WTC11 (cell line): Measurements from ENCODE around the gene TMEM100. TPM values are rescaled to one million over a fixed set of nuclear protein-coding genes. Genes with fewer than 3 reads are reported as not detected.

ENCODE experiments used
- ATAC-seq: fragments of 200-7000 bp; cut with Tn5 transposase; 2 replicates; pipeline ENCODE4 v1.10.0; 2021; ENCODE audit warnings: mild to moderate bottlenecking, moderate library complexity
- CTCF ChIA-PET: fragments of 300-600 bp; sonication (Branson Sonifier 250); formaldehyde crosslinking; loops from one replicate; lab custom pipeline; 2021; ENCODE audit warnings: antibody characterized with exemption; lab: Charles Lee
- POLR2A ChIA-PET: fragments of 350-600 bp; sonication (Branson Sonifier 250); formaldehyde crosslinking; loops from one replicate; lab custom pipeline; 2021; ENCODE audit warnings: antibody characterized with exemption; lab: Charles Lee
- DNase-seq: peaks from one replicate; pipeline ENCODE4 v3.0.0; 2021; ENCODE audit warnings: low spot score
- H3K27ac Mint-ChIP-seq: 2 replicates; pipeline ENCODE4 v1.8.0; 2021; ENCODE audit warnings: mixed read lengths
- H3K27me3 Mint-ChIP-seq: 2 replicates; pipeline ENCODE4 v1.8.0; 2021; ENCODE audit warnings: low read depth, mild to moderate bottlenecking, moderate library complexity, mixed read lengths
- H3K36me3 Mint-ChIP-seq: 2 replicates; pipeline ENCODE4 v1.8.0; 2021; ENCODE audit warnings: mixed read lengths
- H3K4me1 Mint-ChIP-seq: 2 replicates; pipeline ENCODE4 v1.8.0; 2022; ENCODE audit warnings: mixed read lengths
- H3K4me3 Mint-ChIP-seq: 2 replicates; pipeline ENCODE4 v1.8.0; 2021; ENCODE audit warnings: mild to moderate bottlenecking, moderate library complexity, mixed read lengths
- H3K9me3 Mint-ChIP-seq: 2 replicates; pipeline ENCODE4 v1.8.0; 2021; ENCODE audit warnings: mixed read lengths
- CBFB ChIP-seq: sonication (generic); formaldehyde crosslinking; IDR thresholded peaks from 2 replicates; pipeline ENCODE4 v1.8.1; 2022; ENCODE audit warnings: mild to moderate bottlenecking, low read depth, missing genetic modification reagents
- CREM ChIP-seq: sonication (generic); formaldehyde crosslinking; IDR thresholded peaks from 2 replicates; pipeline ENCODE4 v1.8.1; 2022; ENCODE audit warnings: mild to moderate bottlenecking, missing genetic modification reagents, moderate library complexity
- ESRRA ChIP-seq: sonication (generic); formaldehyde crosslinking; IDR thresholded peaks from 2 replicates; pipeline ENCODE4 v1.8.1; 2022; ENCODE audit warnings: mild to moderate bottlenecking, missing genetic modification reagents, borderline replicate concordance
- ETV6 ChIP-seq: sonication (generic); formaldehyde crosslinking; IDR thresholded peaks from 2 replicates; pipeline ENCODE4 v1.8.1; 2022; ENCODE audit warnings: mild to moderate bottlenecking, missing genetic modification reagents
- FOXJ3 ChIP-seq: sonication (generic); formaldehyde crosslinking; IDR thresholded peaks from 2 replicates; pipeline ENCODE4 v1.9.0; 2021; ENCODE audit warnings: missing genetic modification reagents, mild to moderate bottlenecking, borderline replicate concordance
- GABPB1 ChIP-seq: sonication (generic); formaldehyde crosslinking; IDR thresholded peaks from 2 replicates; pipeline ENCODE4 v1.8.1; 2023; ENCODE audit warnings: mild to moderate bottlenecking, missing genetic modification reagents
- HMGA2 ChIP-seq: fragments of 250-450 bp; sonication (Bioruptor Pico); IDR thresholded peaks from 2 replicates; pipeline ENCODE4 v1.4.0; 2021; ENCODE audit warnings: mild to moderate bottlenecking, moderate library complexity
- IRF2 ChIP-seq: sonication (generic); formaldehyde crosslinking; IDR thresholded peaks from 2 replicates; pipeline ENCODE4 v1.8.0; 2022; ENCODE audit warnings: low read depth, missing genetic modification reagents, borderline replicate concordance
- JAZF1 ChIP-seq: fragments of 250-450 bp; sonication (Bioruptor Pico); IDR thresholded peaks from 2 replicates; pipeline ENCODE4 v1.9.0; 2021; ENCODE audit warnings: moderate library complexity, mild to moderate bottlenecking, inconsistent platforms
- JUN ChIP-seq: sonication (generic); formaldehyde crosslinking; IDR thresholded peaks from 2 replicates; pipeline ENCODE4 v1.8.0; 2023; ENCODE audit warnings: mild to moderate bottlenecking, missing genetic modification reagents
- KAT7 ChIP-seq: sonication (generic); formaldehyde crosslinking; IDR thresholded peaks from 2 replicates; pipeline ENCODE4 v1.8.1; 2023; ENCODE audit warnings: missing genetic modification reagents, mild to moderate bottlenecking, borderline replicate concordance
- NFATC4 ChIP-seq: fragments of 250-450 bp; sonication (Bioruptor Pico); IDR thresholded peaks from 2 replicates; pipeline ENCODE4 v1.9.0; 2021; ENCODE audit warnings: mild to moderate bottlenecking
- NR2C2 ChIP-seq: sonication (generic); formaldehyde crosslinking; IDR thresholded peaks from 2 replicates; pipeline ENCODE4 v1.8.0; 2022; ENCODE audit warnings: mild to moderate bottlenecking, missing genetic modification reagents
- RELA ChIP-seq: sonication (generic); formaldehyde crosslinking; IDR thresholded peaks from 2 replicates; pipeline ENCODE4 v1.8.1; 2022; ENCODE audit warnings: missing genetic modification reagents, mild to moderate bottlenecking, borderline replicate concordance
- SP1 ChIP-seq: sonication (generic); formaldehyde crosslinking; conservative IDR thresholded peaks from 2 replicates; pipeline ENCODE4 v1.8.1; 2022; ENCODE audit warnings: missing genetic modification reagents
- TCF7 ChIP-seq: sonication (generic); formaldehyde crosslinking; IDR thresholded peaks from 2 replicates; pipeline ENCODE4 v1.8.0; 2022; ENCODE audit warnings: mild to moderate bottlenecking, low read depth, missing genetic modification reagents, moderate library complexity
- ZNF219 ChIP-seq: sonication (generic); formaldehyde crosslinking; IDR thresholded peaks from 2 replicates; pipeline ENCODE4 v1.8.0; 2023; ENCODE audit warnings: missing genetic modification reagents, mild to moderate bottlenecking, borderline replicate concordance
- ZNF263 ChIP-seq: sonication (generic); formaldehyde crosslinking; IDR thresholded peaks from 2 replicates; pipeline ENCODE4 v1.8.1; 2022; ENCODE audit warnings: low read depth, mild to moderate bottlenecking, moderate library complexity, missing genetic modification reagents
- total RNA-seq: library from RNA; stranded (reverse); gene quantifications from 3 replicates; pipeline ENCODE4 v1.2.3, GENCODE V29; 2021
- TF ChIP-seq, protein P1 (sequence below): sonication (generic); formaldehyde crosslinking; IDR thresholded peaks from 2 replicates; pipeline ENCODE4 v1.8.0; 2023; ENCODE audit warnings: missing genetic modification reagents
- TF ChIP-seq, protein P2 (sequence below): sonication (generic); formaldehyde crosslinking; IDR thresholded peaks from 2 replicates; pipeline ENCODE4 v1.8.1; 2023; ENCODE audit warnings: mild to moderate bottlenecking, missing genetic modification reagents
- TF ChIP-seq, protein P3 (sequence below): sonication (generic); formaldehyde crosslinking; IDR thresholded peaks from 2 replicates; pipeline ENCODE4 v1.8.0; 2022; ENCODE audit warnings: mild to moderate bottlenecking, missing genetic modification reagents
- TF ChIP-seq, protein P4 (sequence below): sonication (generic); formaldehyde crosslinking; IDR thresholded peaks from 2 replicates; pipeline ENCODE4 v1.8.0; 2022; ENCODE audit warnings: mild to moderate bottlenecking, missing genetic modification reagents
- TF ChIP-seq, protein P5 (sequence below): fragments of 250-450 bp; sonication (Bioruptor Pico); IDR thresholded peaks from 2 replicates; pipeline ENCODE4 v2.1.2; 2022; ENCODE audit warnings: mild to moderate bottlenecking, moderate library complexity
- TF ChIP-seq, protein P6 (sequence below): sonication (generic); formaldehyde crosslinking; IDR thresholded peaks from 2 replicates; pipeline ENCODE4 v1.8.0; 2022; ENCODE audit warnings: missing genetic modification reagents
- TF ChIP-seq, protein P7 (sequence below): fragments of 250-450 bp; sonication (Bioruptor Pico); IDR thresholded peaks from 2 replicates; pipeline ENCODE4 v1.9.0; 2021; ENCODE audit warnings: mild to moderate bottlenecking

TMEM100 gene
- total RNA-seq, 1 experiment from 2014 or later: 1.1 TPM

DNA sequence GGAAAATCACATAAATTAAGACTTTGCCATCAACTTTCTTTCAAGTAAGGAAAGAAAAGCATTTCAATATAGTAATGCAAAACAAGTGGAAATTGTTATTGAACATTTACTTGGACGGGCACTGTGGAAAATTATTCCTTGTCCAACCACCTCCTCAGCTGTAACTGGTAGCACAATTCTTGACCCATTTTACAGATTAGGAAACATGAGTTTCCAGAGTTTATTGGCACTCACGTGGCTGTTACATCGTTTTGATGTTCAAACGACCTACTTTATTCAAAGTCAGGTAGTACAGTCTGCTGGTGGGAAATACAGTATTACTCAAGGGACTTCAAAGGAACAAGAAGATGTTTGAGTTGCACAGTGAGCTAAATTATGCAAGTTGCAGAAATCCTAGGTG, 27.3 kb upstream of the TMEM100 start:
- ChIA-PET POLR2A (no interaction called here), CTCF (interaction anchor here (1.4 to 2.2 kb wide), 8 partner anchors 12 to 236 kb away, joined by 5 to 22 read pairs (median 9); no protein-coding TSS in a partner anchor)
- no peaks in the 10 kb centered on the region for H3K36me3 Mint-ChIP-seq
- ATAC-seq (no peak), DNase-seq (no peak)
- H3K9me3 Mint-ChIP-seq: no peaks in the 10 kb centered on the region
- no peak overlapping the region for H3K27ac Mint-ChIP-seq
- H3K4me3 Mint-ChIP-seq: no peak overlapping the region
- H3K27me3 Mint-ChIP-seq: no peaks in the 10 kb centered on the region
- peaks cover 14% of the 10 kb centered on the region for H3K4me1 Mint-ChIP-seq
- TF ChIP-seq, protein P1, sequence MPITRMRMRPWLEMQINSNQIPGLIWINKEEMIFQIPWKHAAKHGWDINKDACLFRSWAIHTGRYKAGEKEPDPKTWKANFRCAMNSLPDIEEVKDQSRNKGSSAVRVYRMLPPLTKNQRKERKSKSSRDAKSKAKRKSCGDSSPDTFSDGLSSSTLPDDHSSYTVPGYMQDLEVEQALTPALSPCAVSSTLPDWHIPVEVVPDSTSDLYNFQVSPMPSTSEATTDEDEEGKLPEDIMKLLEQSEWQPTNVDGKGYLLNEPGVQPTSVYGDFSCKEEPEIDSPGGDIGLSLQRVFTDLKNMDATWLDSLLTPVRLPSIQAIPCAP (CRISPR knock-in tag): no peak
- TF ChIP-seq, protein P2, sequence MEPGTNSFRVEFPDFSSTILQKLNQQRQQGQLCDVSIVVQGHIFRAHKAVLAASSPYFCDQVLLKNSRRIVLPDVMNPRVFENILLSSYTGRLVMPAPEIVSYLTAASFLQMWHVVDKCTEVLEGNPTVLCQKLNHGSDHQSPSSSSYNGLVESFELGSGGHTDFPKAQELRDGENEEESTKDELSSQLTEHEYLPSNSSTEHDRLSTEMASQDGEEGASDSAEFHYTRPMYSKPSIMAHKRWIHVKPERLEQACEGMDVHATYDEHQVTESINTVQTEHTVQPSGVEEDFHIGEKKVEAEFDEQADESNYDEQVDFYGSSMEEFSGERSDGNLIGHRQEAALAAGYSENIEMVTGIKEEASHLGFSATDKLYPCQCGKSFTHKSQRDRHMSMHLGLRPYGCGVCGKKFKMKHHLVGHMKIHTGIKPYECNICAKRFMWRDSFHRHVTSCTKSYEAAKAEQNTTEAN (CRISPR knock-in tag): no peak
- no peak for TF ChIP-seq NFATC4 (CRISPR knock-in tag)
- TF ChIP-seq ZNF263: no peak
- TF ChIP-seq IRF2: no peak
- no peak for TF ChIP-seq ESRRA (CRISPR knock-in tag)
- TF ChIP-seq, protein P3, sequence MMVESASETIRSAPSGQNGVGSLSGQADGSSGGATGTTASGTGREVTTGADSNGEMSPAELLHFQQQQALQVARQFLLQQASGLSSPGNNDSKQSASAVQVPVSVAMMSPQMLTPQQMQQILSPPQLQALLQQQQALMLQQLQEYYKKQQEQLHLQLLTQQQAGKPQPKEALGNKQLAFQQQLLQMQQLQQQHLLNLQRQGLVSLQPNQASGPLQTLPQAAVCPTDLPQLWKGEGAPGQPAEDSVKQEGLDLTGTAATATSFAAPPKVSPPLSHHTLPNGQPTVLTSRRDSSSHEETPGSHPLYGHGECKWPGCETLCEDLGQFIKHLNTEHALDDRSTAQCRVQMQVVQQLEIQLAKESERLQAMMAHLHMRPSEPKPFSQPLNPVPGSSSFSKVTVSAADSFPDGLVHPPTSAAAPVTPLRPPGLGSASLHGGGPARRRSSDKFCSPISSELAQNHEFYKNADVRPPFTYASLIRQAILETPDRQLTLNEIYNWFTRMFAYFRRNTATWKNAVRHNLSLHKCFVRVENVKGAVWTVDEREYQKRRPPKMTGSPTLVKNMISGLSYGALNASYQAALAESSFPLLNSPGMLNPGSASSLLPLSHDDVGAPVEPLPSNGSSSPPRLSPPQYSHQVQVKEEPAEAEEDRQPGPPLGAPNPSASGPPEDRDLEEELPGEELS: no peak
- no peak for TF ChIP-seq GABPB1
- TF ChIP-seq, protein P4, sequence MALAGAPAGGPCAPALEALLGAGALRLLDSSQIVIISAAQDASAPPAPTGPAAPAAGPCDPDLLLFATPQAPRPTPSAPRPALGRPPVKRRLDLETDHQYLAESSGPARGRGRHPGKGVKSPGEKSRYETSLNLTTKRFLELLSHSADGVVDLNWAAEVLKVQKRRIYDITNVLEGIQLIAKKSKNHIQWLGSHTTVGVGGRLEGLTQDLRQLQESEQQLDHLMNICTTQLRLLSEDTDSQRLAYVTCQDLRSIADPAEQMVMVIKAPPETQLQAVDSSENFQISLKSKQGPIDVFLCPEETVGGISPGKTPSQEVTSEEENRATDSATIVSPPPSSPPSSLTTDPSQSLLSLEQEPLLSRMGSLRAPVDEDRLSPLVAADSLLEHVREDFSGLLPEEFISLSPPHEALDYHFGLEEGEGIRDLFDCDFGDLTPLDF (CRISPR knock-in tag): no peak
- TF ChIP-seq JUN (CRISPR knock-in tag): no peak
- TF ChIP-seq ETV6: no peak
- no peak for TF ChIP-seq CBFB (CRISPR knock-in tag)
- TF ChIP-seq, protein P5, sequence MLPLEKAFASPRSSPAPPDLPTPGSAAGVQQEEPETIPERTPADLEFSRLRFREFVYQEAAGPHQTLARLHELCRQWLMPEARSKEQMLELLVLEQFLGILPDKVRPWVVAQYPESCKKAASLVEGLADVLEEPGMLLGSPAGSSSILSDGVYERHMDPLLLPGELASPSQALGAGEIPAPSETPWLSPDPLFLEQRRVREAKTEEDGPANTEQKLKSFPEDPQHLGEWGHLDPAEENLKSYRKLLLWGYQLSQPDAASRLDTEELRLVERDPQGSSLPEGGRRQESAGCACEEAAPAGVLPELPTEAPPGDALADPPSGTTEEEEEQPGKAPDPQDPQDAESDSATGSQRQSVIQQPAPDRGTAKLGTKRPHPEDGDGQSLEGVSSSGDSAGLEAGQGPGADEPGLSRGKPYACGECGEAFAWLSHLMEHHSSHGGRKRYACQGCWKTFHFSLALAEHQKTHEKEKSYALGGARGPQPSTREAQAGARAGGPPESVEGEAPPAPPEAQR (CRISPR knock-in tag): no peak
- no peak for TF ChIP-seq TCF7 (CRISPR knock-in tag)

DNA sequence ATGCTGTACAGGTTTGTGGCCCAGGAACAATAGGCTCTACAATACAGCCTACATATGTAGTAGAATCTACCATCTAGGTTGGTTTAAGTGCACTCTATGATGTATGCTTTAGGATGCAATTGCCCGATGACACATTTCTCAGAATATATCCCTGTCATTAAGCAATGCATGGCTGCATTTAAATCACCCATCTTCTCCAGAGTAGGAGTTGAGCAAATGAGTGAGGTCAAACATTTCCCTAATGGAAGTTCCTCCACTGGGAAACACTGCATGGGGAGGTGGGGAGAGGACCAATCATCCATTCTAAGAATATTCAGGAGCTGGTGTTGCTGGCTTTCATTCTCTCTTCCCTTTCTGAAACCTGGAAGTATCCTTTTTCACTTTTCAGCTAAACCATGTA, 26.2 kb upstream of the TMEM100 start:
- H3K9me3 Mint-ChIP-seq: no peaks in the 10 kb centered on the region
- ChIA-PET CTCF (interaction anchor here (1.0 kb wide), 1 partner anchor 107 kb away, joined by 3 read pairs; no protein-coding TSS in a partner anchor), POLR2A (no interaction called here)
- DNase-seq (no peak), ATAC-seq (no peak)
- no peak overlapping the region for H3K4me3 Mint-ChIP-seq
- no peak overlapping the region for H3K27ac Mint-ChIP-seq
- peaks cover 14% of the 10 kb centered on the region for H3K4me1 Mint-ChIP-seq
- H3K36me3 Mint-ChIP-seq: no peaks in the 10 kb centered on the region
- H3K27me3 Mint-ChIP-seq: no peaks in the 10 kb centered on the region
- no peak for TF ChIP-seq FOXJ3 (CRISPR knock-in tag)
- TF ChIP-seq HMGA2 (CRISPR knock-in tag): no peak
- no peak for TF ChIP-seq RELA
- TF ChIP-seq, protein P6, sequence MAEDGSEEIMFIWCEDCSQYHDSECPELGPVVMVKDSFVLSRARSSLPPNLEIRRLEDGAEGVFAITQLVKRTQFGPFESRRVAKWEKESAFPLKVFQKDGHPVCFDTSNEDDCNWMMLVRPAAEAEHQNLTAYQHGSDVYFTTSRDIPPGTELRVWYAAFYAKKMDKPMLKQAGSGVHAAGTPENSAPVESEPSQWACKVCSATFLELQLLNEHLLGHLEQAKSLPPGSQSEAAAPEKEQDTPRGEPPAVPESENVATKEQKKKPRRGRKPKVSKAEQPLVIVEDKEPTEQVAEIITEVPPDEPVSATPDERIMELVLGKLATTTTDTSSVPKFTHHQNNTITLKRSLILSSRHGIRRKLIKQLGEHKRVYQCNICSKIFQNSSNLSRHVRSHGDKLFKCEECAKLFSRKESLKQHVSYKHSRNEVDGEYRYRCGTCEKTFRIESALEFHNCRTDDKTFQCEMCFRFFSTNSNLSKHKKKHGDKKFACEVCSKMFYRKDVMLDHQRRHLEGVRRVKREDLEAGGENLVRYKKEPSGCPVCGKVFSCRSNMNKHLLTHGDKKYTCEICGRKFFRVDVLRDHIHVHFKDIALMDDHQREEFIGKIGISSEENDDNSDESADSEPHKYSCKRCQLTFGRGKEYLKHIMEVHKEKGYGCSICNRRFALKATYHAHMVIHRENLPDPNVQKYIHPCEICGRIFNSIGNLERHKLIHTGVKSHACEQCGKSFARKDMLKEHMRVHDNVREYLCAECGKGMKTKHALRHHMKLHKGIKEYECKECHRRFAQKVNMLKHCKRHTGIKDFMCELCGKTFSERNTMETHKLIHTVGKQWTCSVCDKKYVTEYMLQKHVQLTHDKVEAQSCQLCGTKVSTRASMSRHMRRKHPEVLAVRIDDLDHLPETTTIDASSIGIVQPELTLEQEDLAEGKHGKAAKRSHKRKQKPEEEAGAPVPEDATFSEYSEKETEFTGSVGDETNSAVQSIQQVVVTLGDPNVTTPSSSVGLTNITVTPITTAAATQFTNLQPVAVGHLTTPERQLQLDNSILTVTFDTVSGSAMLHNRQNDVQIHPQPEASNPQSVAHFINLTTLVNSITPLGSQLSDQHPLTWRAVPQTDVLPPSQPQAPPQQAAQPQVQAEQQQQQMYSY (CRISPR knock-in tag): no peak
- no peak for TF ChIP-seq ZNF219 (CRISPR knock-in tag)
- no peak for TF ChIP-seq JAZF1
- TF ChIP-seq NR2C2 (CRISPR knock-in tag): no peak
- TF ChIP-seq, protein P7, sequence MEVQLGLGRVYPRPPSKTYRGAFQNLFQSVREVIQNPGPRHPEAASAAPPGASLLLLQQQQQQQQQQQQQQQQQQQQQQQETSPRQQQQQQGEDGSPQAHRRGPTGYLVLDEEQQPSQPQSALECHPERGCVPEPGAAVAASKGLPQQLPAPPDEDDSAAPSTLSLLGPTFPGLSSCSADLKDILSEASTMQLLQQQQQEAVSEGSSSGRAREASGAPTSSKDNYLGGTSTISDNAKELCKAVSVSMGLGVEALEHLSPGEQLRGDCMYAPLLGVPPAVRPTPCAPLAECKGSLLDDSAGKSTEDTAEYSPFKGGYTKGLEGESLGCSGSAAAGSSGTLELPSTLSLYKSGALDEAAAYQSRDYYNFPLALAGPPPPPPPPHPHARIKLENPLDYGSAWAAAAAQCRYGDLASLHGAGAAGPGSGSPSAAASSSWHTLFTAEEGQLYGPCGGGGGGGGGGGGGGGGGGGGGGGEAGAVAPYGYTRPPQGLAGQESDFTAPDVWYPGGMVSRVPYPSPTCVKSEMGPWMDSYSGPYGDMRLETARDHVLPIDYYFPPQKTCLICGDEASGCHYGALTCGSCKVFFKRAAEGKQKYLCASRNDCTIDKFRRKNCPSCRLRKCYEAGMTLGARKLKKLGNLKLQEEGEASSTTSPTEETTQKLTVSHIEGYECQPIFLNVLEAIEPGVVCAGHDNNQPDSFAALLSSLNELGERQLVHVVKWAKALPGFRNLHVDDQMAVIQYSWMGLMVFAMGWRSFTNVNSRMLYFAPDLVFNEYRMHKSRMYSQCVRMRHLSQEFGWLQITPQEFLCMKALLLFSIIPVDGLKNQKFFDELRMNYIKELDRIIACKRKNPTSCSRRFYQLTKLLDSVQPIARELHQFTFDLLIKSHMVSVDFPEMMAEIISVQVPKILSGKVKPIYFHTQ (CRISPR knock-in tag): no peak
- no peak for TF ChIP-seq KAT7 (CRISPR knock-in tag)
- no peak for TF ChIP-seq SP1 (CRISPR knock-in tag)
- TF ChIP-seq CREM (CRISPR knock-in tag): no peak
